ENCODE data around the gene ATF4.

ATF4 gene

GRCh38 chr22:39571538-39571937 is 51.2 kb downstream of the ATF4 start:
- Histone ChIP-seq H3K4me3 (ENCODE audit: low read length) (no peak overlapping the region), H3K27me3 (ENCODE audit: control insufficient read depth, insufficient read depth, low read length) (no peaks in the 10 kb centered on the region), H3K9me3 (ENCODE audit: control insufficient read depth, low read length) (no peaks in the 10 kb centered on the region), H3K4me1 (ENCODE audit: control insufficient read depth, insufficient read depth, low read length) (no peaks in the 10 kb centered on the region), H3K9ac (ENCODE audit: low read length) (no peak overlapping the region), H3K36me3 (ENCODE audit: control insufficient read depth, insufficient read depth, low read length) (no peaks in the 10 kb centered on the region)

Measured in mucosa of stomach (tissue), 1 donor.